ENCODE measurements around the gene VPS35L.

The VPS35L gene

DNA sequence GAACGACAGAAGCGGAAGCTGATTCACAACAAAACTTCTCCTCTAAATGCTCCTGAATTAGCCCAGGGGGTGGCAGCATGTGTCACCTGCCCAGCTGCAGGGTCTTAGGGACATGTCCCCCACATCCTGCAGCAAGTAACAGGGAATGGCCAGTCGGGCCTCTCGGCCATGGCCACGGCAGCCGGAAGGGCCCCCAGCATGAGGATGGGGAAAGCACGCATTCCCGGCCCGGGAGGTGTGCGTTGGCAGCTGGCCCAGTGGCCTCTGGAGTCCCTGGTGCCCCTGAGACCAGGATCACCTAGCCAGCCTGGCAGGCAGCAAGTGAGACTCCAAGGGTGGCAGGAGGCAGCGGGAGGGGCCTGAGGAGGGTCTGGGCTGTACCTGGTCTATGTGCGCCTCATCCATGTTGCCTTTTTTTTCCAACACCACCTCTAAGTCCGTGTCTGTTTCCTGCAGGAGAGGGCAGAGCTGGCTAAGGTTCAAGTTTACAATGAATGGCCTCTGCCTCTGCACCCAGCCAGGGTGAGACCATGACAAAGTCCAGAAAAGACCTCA lies 155.6 kb downstream of the VPS35L start:
- Histone ChIP-seq H3K9me2 (replicated peaks; ENCODE audit: control insufficient read depth, low read length) (no peaks in the 10 kb centered on the region), H3K36me3 (ENCODE audit: control insufficient read depth, low read length) (peaks cover 87% of the 10 kb centered on the region), H3K4me1 (ENCODE audit: control insufficient read depth, low read length) (peaks cover 3% of the 10 kb centered on the region), H3K27ac (ENCODE audit: low read depth, low read length) (no peak overlapping the region), H3K79me2 (ENCODE audit: control insufficient read depth, low read length) (peaks cover 46% of the 10 kb centered on the region), H3K9me3 (ENCODE audit: control insufficient read depth, insufficient read depth, low read length) (no peaks in the 10 kb centered on the region), H4K20me1 (ENCODE audit: control insufficient read depth, insufficient read depth, low read depth, low read length) (peaks cover 2% of the 10 kb centered on the region; the same call in 1 of the 2 replicates), H3K27me3 (ENCODE audit: control insufficient read depth, low read length) (no peaks in the 10 kb centered on the region), H3K4me3 (ENCODE audit: low read length) (no peak overlapping the region), H3K4me2 (ENCODE audit: low read length) (no peak overlapping the region), H3F3A (ENCODE audit: control insufficient read depth, insufficient read depth) (no peaks in the 10 kb centered on the region)
- TF ChIP-seq, protein P1, sequence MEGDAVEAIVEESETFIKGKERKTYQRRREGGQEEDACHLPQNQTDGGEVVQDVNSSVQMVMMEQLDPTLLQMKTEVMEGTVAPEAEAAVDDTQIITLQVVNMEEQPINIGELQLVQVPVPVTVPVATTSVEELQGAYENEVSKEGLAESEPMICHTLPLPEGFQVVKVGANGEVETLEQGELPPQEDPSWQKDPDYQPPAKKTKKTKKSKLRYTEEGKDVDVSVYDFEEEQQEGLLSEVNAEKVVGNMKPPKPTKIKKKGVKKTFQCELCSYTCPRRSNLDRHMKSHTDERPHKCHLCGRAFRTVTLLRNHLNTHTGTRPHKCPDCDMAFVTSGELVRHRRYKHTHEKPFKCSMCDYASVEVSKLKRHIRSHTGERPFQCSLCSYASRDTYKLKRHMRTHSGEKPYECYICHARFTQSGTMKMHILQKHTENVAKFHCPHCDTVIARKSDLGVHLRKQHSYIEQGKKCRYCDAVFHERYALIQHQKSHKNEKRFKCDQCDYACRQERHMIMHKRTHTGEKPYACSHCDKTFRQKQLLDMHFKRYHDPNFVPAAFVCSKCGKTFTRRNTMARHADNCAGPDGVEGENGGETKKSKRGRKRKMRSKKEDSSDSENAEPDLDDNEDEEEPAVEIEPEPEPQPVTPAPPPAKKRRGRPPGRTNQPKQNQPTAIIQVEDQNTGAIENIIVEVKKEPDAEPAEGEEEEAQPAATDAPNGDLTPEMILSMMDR (IDR thresholded peaks at IDR 0.05; ENCODE audit: low read depth, low read length, poor library complexity, severe bottlenecking): no peak
- no peak for TF ChIP-seq EZH2phosphoT487 (IDR thresholded peaks at IDR 0.05; ENCODE audit: borderline replicate concordance, low read length)

- TF ChIP-seq, protein P1 (IDR thresholded peaks at IDR 0.05; ENCODE audit: low read depth, low read length, poor library complexity, severe bottlenecking): no peak
- no peak for TF ChIP-seq EZH2phosphoT487 (IDR thresholded peaks at IDR 0.05; ENCODE audit: borderline replicate concordance, low read length)
- H3F3A ChIP-seq (ENCODE audit: control insufficient read depth, insufficient read depth): no peaks in the 10 kb centered on the region
- H3K36me3 ChIP-seq (ENCODE audit: control insufficient read depth, low read length): peaks cover 84% of the 10 kb centered on the region
- H3K9me3 ChIP-seq (ENCODE audit: control insufficient read depth, insufficient read depth, low read length): no peaks in the 10 kb centered on the region
- H3K9me2 ChIP-seq (replicated peaks; ENCODE audit: control insufficient read depth, low read length): no peaks in the 10 kb centered on the region
- peaks cover 5% of the 10 kb centered on the region; the same call in 1 of the 2 replicates for H4K20me1 ChIP-seq (ENCODE audit: control insufficient read depth, insufficient read depth, low read depth, low read length)
- no peak overlapping the region for H3K4me3 ChIP-seq (ENCODE audit: low read length)
- no peak overlapping the region for H3K4me2 ChIP-seq (ENCODE audit: low read length)
- peaks cover 9% of the 10 kb centered on the region for H3K4me1 ChIP-seq (ENCODE audit: control insufficient read depth, low read length)
- H3K79me2 ChIP-seq (ENCODE audit: control insufficient read depth, low read length): peaks cover 52% of the 10 kb centered on the region
- H3K27me3 ChIP-seq (ENCODE audit: control insufficient read depth, low read length): no peaks in the 10 kb centered on the region
- no peak overlapping the region for H3K27ac ChIP-seq (ENCODE audit: low read depth, low read length)
Measured at GRCh38 chr16:19711643-19712042, 156.1 kb downstream of the VPS35L start.

GRCh38 chr16:19712418-19713058 lies 157.0 kb downstream of the VPS35L start:
- Histone ChIP-seq H3K4me1 (ENCODE audit: control insufficient read depth, low read length) (peaks cover 14% of the 10 kb centered on the region), H3K36me3 (ENCODE audit: control insufficient read depth, low read length) (peaks cover 79% of the 10 kb centered on the region), H3K27ac (ENCODE audit: low read depth, low read length) (no peak overlapping the region), H3K9me2 (replicated peaks; ENCODE audit: control insufficient read depth, low read length) (no peaks in the 10 kb centered on the region), H3K27me3 (ENCODE audit: control insufficient read depth, low read length) (no peaks in the 10 kb centered on the region), H4K20me1 (ENCODE audit: control insufficient read depth, insufficient read depth, low read depth, low read length) (peaks cover 5% of the 10 kb centered on the region; the same call in 1 of the 2 replicates), H3F3A (ENCODE audit: control insufficient read depth, insufficient read depth) (no peaks in the 10 kb centered on the region), H3K79me2 (ENCODE audit: control insufficient read depth, low read length) (peaks cover 61% of the 10 kb centered on the region), H3K4me2 (ENCODE audit: low read length) (no peak overlapping the region), H3K9me3 (ENCODE audit: control insufficient read depth, insufficient read depth, low read length) (no peaks in the 10 kb centered on the region), H3K4me3 (ENCODE audit: low read length) (no peak overlapping the region)
- TF ChIP-seq, protein P1 (IDR thresholded peaks at IDR 0.05; ENCODE audit: low read depth, low read length, poor library complexity, severe bottlenecking): no peak
- no peak for TF ChIP-seq EZH2phosphoT487 (IDR thresholded peaks at IDR 0.05; ENCODE audit: borderline replicate concordance, low read length)

All from DOHH2 (cell line).